GM13976 (cell line): ENCODE measurements around the gene AUH.

Source experiments
- DNase-seq: peaks from one replicate; pipeline ENCODE4 v3.0.0; 2012; ENCODE audit warnings: low spot score
- CTCF ChIP-seq: IDR thresholded peaks from 2 replicates; pipeline ENCODE4 v1.5.1; 2012; ENCODE audit warnings: borderline replicate concordance, mild to moderate bottlenecking; ENCODE audit not compliant: insufficient read depth; ENCODE audit errors: extremely low read depth, missing control alignments, control extremely low read depth
- in situ Hi-C: fragments of 300-500 bp; cut with MboI; formaldehyde crosslinking; loops from one replicate; pipeline ENCODE4 v1.12.0; 2022; ENCODE audit warnings: low sequenced_read_pairs, mixed read lengths, inconsistent platforms; ENCODE audit not compliant: unreplicated experiment

Gene AUH

GRCh38 chr9:91333551-91333950 is 28.2 kb downstream of the AUH start:
- in situ Hi-C loops: no loop called here
- DNase-seq: no peak
- no peak for TF ChIP-seq CTCF

GRCh38 chr9:91332546-91333231 is 29.0 kb downstream of the AUH start:
- DNase-seq: no peak
- no peak for TF ChIP-seq CTCF
- in situ Hi-C loops: no loop called here

GRCh38 chr9:91331849-91332248 is 29.9 kb downstream of the AUH start:
- TF ChIP-seq CTCF: no peak
- no peak for DNase-seq
- in situ Hi-C loops: no loop called here

- in situ Hi-C loops: no loop called here
- TF ChIP-seq CTCF: no peak
- DNase-seq: no peak
These were observed 33.5 kb downstream of the AUH start for GRCh38 chr9:91328186-91328585.

DNA sequence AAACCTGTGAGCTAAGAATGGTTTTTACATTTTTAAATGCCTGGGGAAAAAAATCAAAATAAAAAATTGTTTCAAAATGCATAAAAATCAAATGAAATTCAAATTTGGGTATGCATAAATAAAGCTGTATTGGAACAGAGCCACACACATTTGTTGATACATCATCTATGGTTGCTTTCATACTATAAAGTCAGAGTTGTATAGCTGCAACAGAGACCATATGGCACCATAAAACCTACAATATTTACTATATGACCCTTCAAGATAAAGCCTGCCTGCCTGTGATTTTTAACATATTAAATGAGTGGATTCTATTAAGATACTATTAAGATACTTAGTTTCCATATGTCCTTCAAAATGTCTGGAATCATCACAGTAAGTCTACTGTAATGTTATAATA is 40.0 kb downstream of the AUH start:
- no peak for DNase-seq
- no peak for TF ChIP-seq CTCF
- in situ Hi-C loops: no loop called here

DNA sequence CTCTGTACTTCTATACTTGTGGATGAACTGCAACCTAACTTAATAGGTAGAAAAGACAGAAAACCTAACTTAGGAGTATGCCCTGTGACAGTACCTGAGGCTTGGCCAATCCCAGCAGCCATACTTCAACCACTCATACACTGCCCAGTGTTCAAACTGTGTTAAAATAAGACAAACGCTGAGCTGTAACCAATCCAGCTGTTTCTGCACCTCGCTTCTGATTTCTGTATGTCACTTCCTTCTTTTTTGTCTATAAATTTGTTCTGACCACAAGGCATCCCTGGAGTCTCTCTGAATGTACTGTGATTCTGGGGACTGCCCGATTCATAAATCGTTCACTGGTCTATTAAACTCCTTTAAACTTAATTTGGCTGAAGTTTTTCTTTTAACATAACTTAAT is 41.4 kb downstream of the AUH start:
- in situ Hi-C loops: no loop called here
- TF ChIP-seq CTCF: no peak
- DNase-seq: no peak
